Lower leg skin (tissue), 4 donors: ENCODE data around the gene KCNC3. TPM values are rescaled to one million over a fixed set of nuclear protein-coding genes. Genes with fewer than 3 reads are reported as not detected.

Experiments used
- DNase-seq, 2 donors: peaks; one replicate each; pipeline ENCODE4 v3.0.0-alpha.2; 2019; ENCODE audit warnings: low spot score in 2 of 2
- H3K4me3 ChIP-seq: fragments of 200-600 bp; sonication (generic); 2 replicates; pipeline ENCODE4 v1.5.1; 2017; ENCODE audit warnings: mild to moderate bottlenecking, low read depth; ENCODE audit not compliant: poor library complexity, severe bottlenecking
- POLR2A ChIP-seq, 2 donors: fragments of 450-650 bp; IDR thresholded peaks; one replicate each; pipeline ENCODE4 v1.6.1; 2016 to 2017; ENCODE audit warnings: antibody characterized with exemption in 2 of 2, mild to moderate bottlenecking in 1 of 2, moderate library complexity in 1 of 2
- WGBS, 2 donors: methylation state at CpG; one replicate each; pipeline ENCODE4 v1.1.5; 2018; 5-methylcytosine and 5-hydroxymethylcytosine counted together
- intact Hi-C: fragments of 100-400 bp; cut with DNase I; formaldehyde crosslinking; loops from one replicate; pipeline ENCODE4 v1.15.0; 2023; ENCODE audit warnings: low total_unique reads
- total RNA-seq, 4 donors: library from RNA; depleted of rRNA; stranded (reverse); fragments of >200 nt; gene quantifications; one replicate each; pipeline ENCODE4 v1.1.0, GENCODE V29; 2016
- TF ChIP-seq, protein P1 (sequence below), 3 donors: fragments of 450-650 bp; IDR thresholded peaks; one replicate each; pipeline ENCODE4 v1.5.1; 2016; ENCODE audit warnings: antibody characterized with exemption in 3 of 3, mild to moderate bottlenecking in 3 of 3, moderate library complexity in 2 of 3

Gene KCNC3
- total RNA-seq, 4 donors from 2014 or later = 0.53 to 2.0 (median 1.7) TPM

GRCh38 chr19:50376166-50377050 lies 47.2 kb upstream of the KCNC3 start, which contains the start of gene NR1H2:
Gene NR1H2, plus strand, starts transcription at chr19:50376457. Its CDS starts 1,149 bp downstream, at chr19:50377606.
- TF ChIP-seq POLR2A (IDR thresholded peaks at IDR 0.05) = peak in 1 of 2 donors; percentile 49
- TF ChIP-seq, protein P1, sequence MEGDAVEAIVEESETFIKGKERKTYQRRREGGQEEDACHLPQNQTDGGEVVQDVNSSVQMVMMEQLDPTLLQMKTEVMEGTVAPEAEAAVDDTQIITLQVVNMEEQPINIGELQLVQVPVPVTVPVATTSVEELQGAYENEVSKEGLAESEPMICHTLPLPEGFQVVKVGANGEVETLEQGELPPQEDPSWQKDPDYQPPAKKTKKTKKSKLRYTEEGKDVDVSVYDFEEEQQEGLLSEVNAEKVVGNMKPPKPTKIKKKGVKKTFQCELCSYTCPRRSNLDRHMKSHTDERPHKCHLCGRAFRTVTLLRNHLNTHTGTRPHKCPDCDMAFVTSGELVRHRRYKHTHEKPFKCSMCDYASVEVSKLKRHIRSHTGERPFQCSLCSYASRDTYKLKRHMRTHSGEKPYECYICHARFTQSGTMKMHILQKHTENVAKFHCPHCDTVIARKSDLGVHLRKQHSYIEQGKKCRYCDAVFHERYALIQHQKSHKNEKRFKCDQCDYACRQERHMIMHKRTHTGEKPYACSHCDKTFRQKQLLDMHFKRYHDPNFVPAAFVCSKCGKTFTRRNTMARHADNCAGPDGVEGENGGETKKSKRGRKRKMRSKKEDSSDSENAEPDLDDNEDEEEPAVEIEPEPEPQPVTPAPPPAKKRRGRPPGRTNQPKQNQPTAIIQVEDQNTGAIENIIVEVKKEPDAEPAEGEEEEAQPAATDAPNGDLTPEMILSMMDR (IDR thresholded peaks at IDR 0.05) = no peak
- WGBS, 2 donors = 1% methylated on average over 50 to 64 of the region's 67 CpGs
- peak within 1 kb of the TSS; percentile 90 for H3K4me3 ChIP-seq
- intact Hi-C loops = no loop called here
- peak; percentile 96 to 99 for DNase-seq

DNA sequence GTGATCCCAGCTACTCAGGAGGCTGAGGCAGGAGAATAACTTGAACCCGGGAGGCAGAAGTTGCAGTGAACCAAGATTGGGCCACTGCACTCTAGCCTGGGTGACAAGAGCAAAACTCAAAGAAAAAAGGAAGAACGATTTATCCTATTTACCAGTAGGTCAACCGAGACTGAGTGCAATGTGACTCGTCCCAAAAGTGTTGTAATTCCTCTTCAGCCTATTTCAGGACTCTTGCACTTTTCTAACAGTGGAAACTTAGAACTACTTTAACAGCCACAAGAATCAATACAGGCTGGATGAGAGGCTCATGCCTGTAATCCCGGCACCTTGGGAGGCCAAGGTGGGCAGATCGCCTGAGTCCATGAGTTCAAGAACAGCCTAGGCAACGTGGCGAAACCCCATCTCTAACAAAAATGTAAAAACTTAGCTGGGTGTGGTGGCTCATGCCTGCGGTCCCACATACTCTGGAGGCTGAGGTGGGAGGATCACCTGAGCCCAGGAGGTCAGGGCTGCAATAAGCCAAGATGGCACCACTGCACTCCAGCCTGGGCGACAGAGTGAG lies 42.8 kb upstream of the KCNC3 start:
- H3K4me3 ChIP-seq = no peak overlapping the region
- WGBS, 2 donors = 79 to 84% methylated on average over 10 of the region's 10 CpGs
- no peak for TF ChIP-seq POLR2A (IDR thresholded peaks at IDR 0.05)
- TF ChIP-seq, protein P1 (IDR thresholded peaks at IDR 0.05) = no peak
- no peak for DNase-seq
- intact Hi-C loops = no loop called here

- DNase-seq = peak; percentile 88 to 97
- 5 to 10% methylated on average over 34 of the region's 34 CpGs for WGBS, 2 donors
- intact Hi-C loops = loop anchor here (5.0 to 10.0 kb wide), 2 partner anchors 93 to 416 kb away; no protein-coding TSS in a partner anchor
Measured at GRCh38 chr19:50368649-50369570, 39.7 kb upstream of the KCNC3 start.

GRCh38 chr19:50365434-50366306 lies 36.5 kb upstream of the KCNC3 start, which contains the start of gene NAPSA:
Gene NAPSA, minus strand, starts transcription at chr19:50365639. Its CDS starts 18 bp downstream, at chr19:50365621.
- no peak for TF ChIP-seq POLR2A (IDR thresholded peaks at IDR 0.05)
- TF ChIP-seq, protein P1 (IDR thresholded peaks at IDR 0.05) = no peak
- no peak within 1 kb of the TSS for H3K4me3 ChIP-seq
- intact Hi-C loops = loop anchor here (5.0 to 10.0 kb wide), 2 partner anchors 97 to 419 kb away; no protein-coding TSS in a partner anchor
- WGBS, 2 donors = 81 to 89% methylated on average over 11 of the region's 11 CpGs
- no peak for DNase-seq

More at GRCh38 chr19:50368649-50369570, 39.7 kb upstream of the KCNC3 start:
- H3K4me3 ChIP-seq = peak overlapping the region; percentile 46
- no peak for TF ChIP-seq POLR2A (IDR thresholded peaks at IDR 0.05)
- TF ChIP-seq, protein P1 (IDR thresholded peaks at IDR 0.05) = peak in 1 of 3 donors; percentile 32
